CD8-positive, alpha-beta memory T cell (primary cell): ENCODE measurements around the gene AXIN1. TPM values are rescaled to one million over a fixed set of nuclear protein-coding genes. Genes with fewer than 3 reads are reported as not detected.

Experiments used
- CTCF ChIA-PET: fragments of 350-600 bp; sonication (Branson Sonifier 250); formaldehyde crosslinking; loops from one replicate; lab custom pipeline; 2021; ENCODE audit warnings: antibody characterized with exemption; lab: Charles Lee
- POLR2A ChIA-PET: fragments of 350-600 bp; sonication (Branson Sonifier 250); formaldehyde crosslinking; loops from one replicate; lab custom pipeline; 2021; ENCODE audit warnings: antibody characterized with exemption; lab: Charles Lee
- DNase-seq, 5 donors: peaks; one replicate each; pipeline versions ENCODE4 v3.0.0 to v3.0.0-alpha.2; 2020 to 2022; ENCODE audit warnings: mixed read lengths in 1 of 5
- H3K27ac ChIP-seq: one replicate; pipeline ENCODE4 v1.7.0; 2013; ENCODE audit warnings: low read depth, mild to moderate bottlenecking, low read length, moderate library complexity
- H3K27me3 ChIP-seq: 2 replicates; pipeline ENCODE4 v1.7.0; 2013; ENCODE audit warnings: low read length, mild to moderate bottlenecking; ENCODE audit not compliant: insufficient read depth, poor library complexity, severe bottlenecking
- H3K36me3 ChIP-seq: 2 replicates; pipeline ENCODE4 v1.7.0; 2013; ENCODE audit warnings: mild to moderate bottlenecking, low read length, moderate library complexity; ENCODE audit not compliant: insufficient read depth
- H3K4me1 ChIP-seq: 2 replicates; pipeline ENCODE4 v1.7.0; 2013; ENCODE audit warnings: mild to moderate bottlenecking, low read length, moderate library complexity; ENCODE audit not compliant: insufficient read depth
- H3K4me3 ChIP-seq: 2 replicates; pipeline ENCODE4 v1.7.0; 2013; ENCODE audit warnings: mild to moderate bottlenecking, low read length
- H3K9me3 ChIP-seq: 2 replicates; pipeline ENCODE4 v1.7.0; 2013; ENCODE audit warnings: mild to moderate bottlenecking, low read length
- H3K27ac Mint-ChIP-seq, 8 donors: one replicate each; pipeline ENCODE4 v1.8.0; 2020 to 2021; ENCODE audit warnings: mixed read lengths in 8 of 8, mild to moderate bottlenecking in 6 of 8, inconsistent platforms in 3 of 8, moderate library complexity in 3 of 8
- H3K27me3 Mint-ChIP-seq, 2 donors: one replicate each; pipeline ENCODE4 v1.8.0; 2020 to 2021; ENCODE audit warnings: mixed read lengths in 2 of 2, mild to moderate bottlenecking in 1 of 2, moderate library complexity in 1 of 2
- H3K36me3 Mint-ChIP-seq, 3 donors: one replicate each; pipeline ENCODE4 v1.8.0; 2020 to 2021; ENCODE audit warnings: mixed read lengths in 3 of 3, inconsistent platforms in 1 of 3, mild to moderate bottlenecking in 1 of 3
- H3K4me1 Mint-ChIP-seq, 3 donors: one replicate each; pipeline ENCODE4 v1.8.0; 2020 to 2021; ENCODE audit warnings: mixed read lengths in 3 of 3, inconsistent platforms in 1 of 3, mild to moderate bottlenecking in 1 of 3
- H3K4me3 Mint-ChIP-seq, 7 donors: one replicate each; pipeline ENCODE4 v1.8.0; 2020 to 2021; ENCODE audit warnings: mixed read lengths in 7 of 7, mild to moderate bottlenecking in 6 of 7, moderate library complexity in 4 of 7, inconsistent platforms in 2 of 7
- H3K9me3 Mint-ChIP-seq, 5 donors: one replicate each; pipeline ENCODE4 v1.8.0; 2020 to 2022; ENCODE audit warnings: mixed read lengths in 5 of 5, mild to moderate bottlenecking in 3 of 5, moderate library complexity in 2 of 5, inconsistent platforms in 1 of 5
- polyA plus RNA-seq: library from polyadenylated mRNA; unstranded; fragments of 300-500 nt; fragmentation: Illumina TruSeq; gene quantifications from one replicate; pipeline ENCODE4 v1.2.3, GENCODE V29; 2021
- total RNA-seq, 2 experiments: library from RNA; stranded (reverse); gene quantifications; one replicate each; pipeline ENCODE4 v1.2.3, GENCODE V29; 2021

The AXIN1 gene
- total and polyA plus RNA-seq, 3 experiments from 2014 or later, result 6.9 to 26.3 (median 24.7) TPM

GRCh38 chr16:359871-360697 lies 7.6 kb upstream of the AXIN1 start:
- DNase-seq, result no peak
- H3K36me3 Mint-ChIP-seq, result no peaks in the 10 kb centered on the region
- Histone ChIP-seq H3K36me3 (no peaks in the 10 kb centered on the region), H3K27ac (no peak overlapping the region), H3K27me3 (no peaks in the 10 kb centered on the region), H3K4me3 (no peak overlapping the region), H3K4me1 (peaks cover 22% of the 10 kb centered on the region), H3K9me3 (no peaks in the 10 kb centered on the region)
- H3K4me1 Mint-ChIP-seq, result peaks cover 15 to 18% (median 16%) of the 10 kb centered on the region in 3 donors
- ChIA-PET POLR2A (no interaction called here), CTCF (interaction anchor here (1.0 kb wide), 1 partner anchor 10 kb away, joined by 3 read pairs; no protein-coding TSS in a partner anchor)
- no peaks in the 10 kb centered on the region for H3K9me3 Mint-ChIP-seq
- H3K4me3 Mint-ChIP-seq, result no peak overlapping the region
- peak overlapping the region in 1 of 8 donors; percentile 29 for H3K27ac Mint-ChIP-seq
- H3K27me3 Mint-ChIP-seq, result peaks cover 1 to 3% of the 10 kb centered on the region in 2 donors

- CTCF ChIA-PET, result no interaction called here
- H3K4me1 ChIP-seq, result peaks cover 31% of the 10 kb centered on the region
Measured at GRCh38 chr16:359067-359763, 6.7 kb upstream of the AXIN1 start.

DNA sequence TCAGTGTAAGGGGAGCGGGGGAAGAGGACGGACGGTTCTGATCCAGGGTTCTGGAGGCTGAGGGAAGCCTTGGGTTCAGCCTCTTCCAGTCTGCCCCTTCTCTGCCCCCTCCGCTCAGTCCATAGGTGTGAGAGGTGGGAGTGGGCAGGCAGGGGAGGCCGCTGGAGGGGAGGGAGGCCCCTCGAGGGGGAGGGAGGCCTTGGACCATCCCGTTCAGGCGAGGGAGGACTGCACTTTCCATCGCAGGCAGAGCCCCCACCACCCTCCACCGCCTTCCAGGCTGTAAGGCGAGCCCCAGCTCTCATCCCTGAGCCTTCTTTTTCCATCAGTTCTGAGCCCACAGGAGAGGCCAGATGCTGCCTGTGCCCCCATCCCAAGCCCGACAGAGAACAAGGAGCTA lies 4.2 kb upstream of the AXIN1 start:
- ChIA-PET CTCF (interaction anchor here (0.8 to 1.5 kb wide), 3 partner anchors 25 to 252 kb away, joined by 3 read pairs; partner anchors contain the start of gene PGAP6), POLR2A (no interaction called here)
- Histone ChIP-seq H3K9me3 (no peaks in the 10 kb centered on the region), H3K4me1 (peaks cover 37% of the 10 kb centered on the region), H3K27ac (no peak overlapping the region), H3K4me3 (no peak overlapping the region), H3K27me3 (no peaks in the 10 kb centered on the region), H3K36me3 (no peaks in the 10 kb centered on the region)
- Mint-ChIP-seq H3K4me1 (peaks cover 20 to 33% (median 23%) of the 10 kb centered on the region in 3 donors), H3K27me3 (no peaks in the 10 kb centered on the region), H3K36me3 (no peaks in the 10 kb centered on the region), H3K27ac (peak overlapping the region in 5 of 8 donors; percentile 42 to 97 (median 73)), H3K4me3 (no peak overlapping the region), H3K9me3 (no peaks in the 10 kb centered on the region)
- no peak for DNase-seq

More at GRCh38 chr16:359067-359763, 6.7 kb upstream of the AXIN1 start:
- H3K27me3 ChIP-seq, result no peaks in the 10 kb centered on the region
- Mint-ChIP-seq H3K4me3 (no peak overlapping the region), H3K36me3 (no peaks in the 10 kb centered on the region), H3K4me1 (peaks cover 19 to 26% (median 21%) of the 10 kb centered on the region in 3 donors), H3K9me3 (no peaks in the 10 kb centered on the region), H3K27ac (no peak overlapping the region), H3K27me3 (peaks cover 1 to 3% of the 10 kb centered on the region in 2 donors)
- DNase-seq, result no peak
- POLR2A ChIA-PET, result no interaction called here
- H3K36me3 ChIP-seq, result no peaks in the 10 kb centered on the region
- no peaks in the 10 kb centered on the region for H3K9me3 ChIP-seq
- no peak overlapping the region for H3K27ac ChIP-seq
- H3K4me3 ChIP-seq, result no peak overlapping the region

GRCh38 chr16:354971-355461 lies 2.5 kb upstream of the AXIN1 start:
- DNase-seq, result peak; percentile 42 to 77 (median 56)
- CTCF ChIA-PET, result interaction anchor here (1.0 to 1.7 kb wide), 4 partner anchors 27 to 290 kb away, joined by 3 to 4 read pairs (median 3); partner anchors contain the start of gene PGAP6

GRCh38 chr16:354291-354881 lies 1.9 kb upstream of the AXIN1 start:
- peaks cover 0 to 12% (median 2%) of the 10 kb centered on the region in 3 donors for H3K36me3 Mint-ChIP-seq
- ChIA-PET CTCF (interaction anchor here (0.9 to 1.7 kb wide), 4 partner anchors 13 to 289 kb away, joined by 3 to 4 read pairs (median 3); no protein-coding TSS in a partner anchor), POLR2A (interaction anchor here (0.7 to 1.2 kb wide), 4 partner anchors 15 to 119 kb away, joined by 3 to 4 read pairs (median 3); partner anchors contain the start of gene MRPL28)
- H3K27me3 Mint-ChIP-seq, result no peaks in the 10 kb centered on the region
- H3K9me3 Mint-ChIP-seq, result no peaks in the 10 kb centered on the region
- Histone ChIP-seq H3K27ac (peak overlapping the region; percentile 54), H3K4me1 (peaks cover 57% of the 10 kb centered on the region), H3K9me3 (no peaks in the 10 kb centered on the region), H3K36me3 (no peaks in the 10 kb centered on the region), H3K4me3 (peak overlapping the region; percentile 36), H3K27me3 (no peaks in the 10 kb centered on the region)
- peaks cover 33 to 55% (median 46%) of the 10 kb centered on the region in 3 donors for H3K4me1 Mint-ChIP-seq
- H3K4me3 Mint-ChIP-seq, result peak overlapping the region; percentile 79 to 90 (median 87)
- DNase-seq, result peak in 2 of 5 donors; percentile 28 to 47
- peak overlapping the region; percentile 87 to 94 (median 93) for H3K27ac Mint-ChIP-seq

More at GRCh38 chr16:354971-355461, 2.5 kb upstream of the AXIN1 start:
- Histone ChIP-seq H3K4me1 (peaks cover 51% of the 10 kb centered on the region), H3K27me3 (no peaks in the 10 kb centered on the region), H3K4me3 (peak overlapping the region; percentile 36), H3K9me3 (no peaks in the 10 kb centered on the region), H3K36me3 (no peaks in the 10 kb centered on the region), H3K27ac (peak overlapping the region; percentile 54)
- peaks cover 27 to 49% (median 40%) of the 10 kb centered on the region in 3 donors for H3K4me1 Mint-ChIP-seq
- peak overlapping the region; percentile 79 to 90 (median 87) for H3K4me3 Mint-ChIP-seq
- H3K27me3 Mint-ChIP-seq, result no peaks in the 10 kb centered on the region
- peaks cover 0 to 9% (median 2%) of the 10 kb centered on the region in 3 donors for H3K36me3 Mint-ChIP-seq
- no peaks in the 10 kb centered on the region for H3K9me3 Mint-ChIP-seq
- POLR2A ChIA-PET, result interaction anchor here (0.9 to 1.2 kb wide), 4 partner anchors 14 to 127 kb away, joined by 3 to 4 read pairs (median 3); partner anchors contain the start of gene MRPL28
- H3K27ac Mint-ChIP-seq, result peak overlapping the region; percentile 87 to 97 (median 94)

DNA sequence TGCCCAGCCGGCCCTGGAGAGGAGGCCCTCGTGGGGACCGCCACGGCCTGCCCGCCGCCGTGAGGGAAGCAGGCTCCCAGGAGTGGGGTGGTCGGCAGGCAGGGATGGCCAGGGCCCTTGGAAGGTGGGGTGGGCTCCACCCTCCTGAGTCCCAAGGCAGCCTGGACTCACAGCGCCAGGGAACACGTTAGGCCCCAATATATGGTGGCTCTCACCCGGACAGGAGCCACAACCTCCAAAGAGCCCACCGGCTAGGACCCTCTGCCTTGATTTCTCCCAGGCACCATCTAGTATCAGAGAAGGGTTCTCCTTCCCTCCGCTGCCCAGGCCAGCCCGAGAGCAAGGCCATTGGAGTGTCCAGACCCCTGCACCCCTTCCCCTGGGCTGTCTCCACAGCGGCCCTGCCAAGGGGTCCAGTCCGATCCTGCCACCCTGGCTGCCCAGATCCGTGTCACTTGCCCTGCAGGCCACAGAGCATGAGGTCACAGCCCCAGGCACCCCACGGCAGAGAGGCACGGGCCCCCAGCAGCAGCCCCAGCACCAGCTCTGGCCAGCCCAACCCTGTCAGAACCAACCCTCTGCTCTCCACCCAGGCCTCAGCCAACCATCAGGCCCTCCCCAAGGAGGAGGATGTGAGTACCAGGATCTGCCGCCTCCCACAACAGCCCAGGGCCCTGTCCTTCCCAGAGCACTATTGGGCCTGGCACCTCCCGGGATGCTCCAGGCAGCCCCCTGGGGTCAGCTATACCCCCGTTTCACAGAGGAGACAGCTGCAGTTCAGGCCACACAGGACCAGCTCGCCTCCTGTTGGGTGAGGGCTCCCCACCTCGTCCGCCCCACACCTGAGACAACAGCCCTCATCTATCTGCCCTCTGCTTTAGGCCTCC lies 1.1 kb upstream of the AXIN1 start:
- Histone ChIP-seq H3K27ac (peak overlapping the region; percentile 57), H3K27me3 (no peaks in the 10 kb centered on the region), H3K4me1 (peaks cover 61% of the 10 kb centered on the region), H3K4me3 (peak overlapping the region; percentile 36), H3K36me3 (no peaks in the 10 kb centered on the region), H3K9me3 (no peaks in the 10 kb centered on the region)
- Mint-ChIP-seq H3K9me3 (no peaks in the 10 kb centered on the region), H3K27me3 (no peaks in the 10 kb centered on the region), H3K27ac (peak overlapping the region; percentile 63 to 94 (median 93)), H3K4me3 (peak overlapping the region; percentile 79 to 90 (median 87)), H3K4me1 (peaks cover 37 to 59% (median 50%) of the 10 kb centered on the region in 3 donors), H3K36me3 (peaks cover 0 to 15% (median 2%) of the 10 kb centered on the region in 3 donors)
- POLR2A ChIA-PET, result interaction anchor here (0.7 to 2.0 kb wide), 6 partner anchors 17 to 119 kb away, joined by 3 to 13 read pairs (median 5); partner anchors contain the start of genes DECR2, FAM234A and MRPL28
- DNase-seq, result peak in 2 of 5 donors; percentile 17 to 29
- CTCF ChIA-PET, result interaction anchor here (0.5 to 1.0 kb wide), 5 partner anchors 13 to 125 kb away, joined by 3 to 4 read pairs (median 3); partner anchors contain the start of gene LUC7L
